IMR-90 (cell line): ENCODE results near the gene CNTFR.

Experiments
- CTCF ChIP-seq: conservative IDR thresholded peaks from 2 replicates; pipeline ENCODE4 v1.5.1; 2012; ENCODE audit warnings: mild to moderate bottlenecking, low read depth, low read length, improper control_type of control experiment
- RAD21 ChIP-seq: IDR thresholded peaks from 2 replicates; pipeline ENCODE4 v1.6.1; 2012; ENCODE audit warnings: low read length, improper control_type of control experiment

- TF ChIP-seq RAD21 (no peak), CTCF (no peak)
These were observed 34.0 kb downstream of the CNTFR start for GRCh38 chr9:34555500-34555899.
